GM18508 (cell line): ENCODE results near the gene ZSWIM3.

Source experiments
- ATAC-seq: cut with Tn5 transposase; IDR thresholded peaks from one replicate; pipeline ENCODE4 v1.9.1; 2021; ENCODE audit warnings: moderate number of reproducible peaks; ENCODE audit not compliant: insufficient read depth, unreplicated experiment

Gene ZSWIM3

DNA sequence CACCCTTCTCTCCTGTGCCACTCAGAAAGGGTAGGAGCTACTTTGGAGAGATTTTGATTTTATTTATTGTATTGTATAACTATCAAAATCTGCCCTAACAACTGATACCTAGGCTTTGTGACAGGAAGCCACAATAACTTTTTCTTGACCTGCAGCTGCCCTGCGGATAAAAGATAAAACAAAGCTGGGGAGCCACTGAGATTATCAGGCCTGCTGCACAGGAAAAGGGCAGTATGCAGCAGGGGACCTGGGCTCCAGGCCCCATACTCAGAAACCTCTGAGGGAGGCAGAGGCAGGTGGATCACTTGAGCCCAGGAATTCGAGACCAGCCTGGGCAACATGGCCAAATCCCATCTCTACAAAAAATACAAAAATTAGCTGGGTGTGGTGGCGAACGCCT, 24.8 kb upstream of the ZSWIM3 start:
- no peak for ATAC-seq

DNA sequence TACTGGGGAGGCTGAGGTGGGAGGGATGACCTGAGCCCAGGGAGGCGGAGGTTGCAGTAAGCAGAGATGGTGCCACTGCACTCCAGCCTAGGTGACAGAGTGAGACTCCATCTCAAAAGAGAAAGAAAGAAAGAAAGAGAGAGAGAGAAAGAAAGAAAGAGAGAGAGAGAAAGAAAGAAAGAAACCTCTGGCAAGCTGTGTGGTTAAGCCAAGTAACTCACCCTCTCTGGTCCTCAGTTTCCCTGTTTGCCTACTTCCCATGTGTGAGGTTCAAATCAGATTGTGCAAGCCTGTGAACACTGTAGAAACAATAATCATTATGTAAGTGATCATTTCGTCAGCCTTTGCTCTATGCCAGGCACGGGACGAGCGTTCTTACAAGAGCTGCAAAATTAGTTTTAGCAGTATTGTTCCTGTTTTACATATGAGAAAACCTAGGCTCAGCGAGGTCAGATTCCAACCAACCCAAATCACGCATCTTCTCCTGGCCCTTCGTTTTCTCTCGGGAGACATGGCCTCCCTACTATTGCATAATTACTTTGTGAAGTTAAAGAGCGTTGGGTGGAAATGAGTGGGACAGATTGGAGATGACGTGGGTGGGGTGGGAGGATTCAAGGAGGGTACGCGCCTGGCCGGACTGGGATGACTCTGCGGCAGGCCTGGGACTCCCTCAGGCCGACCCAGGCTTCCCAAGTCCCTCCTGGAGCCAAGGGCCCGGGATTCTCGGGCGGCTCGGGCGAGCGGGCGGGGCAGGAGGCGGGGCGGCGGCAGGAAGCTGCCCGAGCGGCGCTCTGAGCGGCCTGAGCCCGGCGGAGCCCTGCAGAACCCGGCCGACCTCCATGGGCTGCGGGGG, 24.2 kb upstream of the ZSWIM3 start, which contains the start of gene SNX21:
Gene SNX21 (plus strand): TSS at position 770 of the 853 bp plus-strand sequence. CDS start 121 bp downstream, outside the sequence.
- no peak for ATAC-seq

DNA sequence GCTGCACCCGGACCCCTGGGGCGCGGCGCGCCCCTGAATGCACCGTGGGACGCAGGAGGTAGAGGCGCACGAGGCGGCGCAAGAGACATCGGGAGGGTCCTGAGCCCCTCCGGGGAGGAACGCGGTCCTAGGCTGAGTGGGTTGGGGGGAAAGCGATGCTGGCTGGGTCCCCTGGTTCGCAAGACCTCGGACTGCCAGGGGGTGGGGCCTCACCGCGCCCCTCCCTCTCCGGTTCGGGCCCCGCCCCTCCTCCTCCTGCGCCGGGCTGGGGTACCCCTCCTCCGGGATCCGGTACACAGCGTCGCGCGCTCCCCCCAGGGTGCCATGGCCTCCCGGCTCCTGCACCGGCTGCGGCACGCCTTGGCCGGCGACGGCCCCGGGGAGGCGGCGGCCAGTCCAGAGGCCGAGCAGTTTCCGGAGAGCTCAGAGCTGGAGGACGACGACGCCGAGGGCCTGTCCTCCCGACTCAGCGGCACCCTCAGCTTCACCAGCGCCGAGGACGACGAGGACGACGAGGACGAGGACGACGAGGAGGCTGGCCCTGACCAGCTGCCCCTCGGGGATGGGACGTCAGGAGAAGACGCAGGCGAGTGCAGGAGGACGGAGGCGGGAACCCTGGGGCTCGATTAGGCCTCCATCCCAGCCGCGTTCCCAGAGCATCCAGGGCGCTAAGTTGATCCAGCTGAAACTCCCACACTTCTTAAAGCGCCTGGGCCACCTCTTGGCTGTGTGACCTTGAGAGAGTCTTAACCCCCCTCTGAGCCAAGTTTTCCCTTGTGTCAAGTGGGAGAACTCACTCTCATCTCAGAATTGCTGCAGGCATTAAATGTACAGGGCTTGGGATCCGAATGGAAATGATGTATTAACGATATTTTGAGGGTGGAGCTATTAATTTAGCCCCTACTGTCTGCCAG, 23.3 kb upstream of the ZSWIM3 start:
- ATAC-seq = no peak

DNA sequence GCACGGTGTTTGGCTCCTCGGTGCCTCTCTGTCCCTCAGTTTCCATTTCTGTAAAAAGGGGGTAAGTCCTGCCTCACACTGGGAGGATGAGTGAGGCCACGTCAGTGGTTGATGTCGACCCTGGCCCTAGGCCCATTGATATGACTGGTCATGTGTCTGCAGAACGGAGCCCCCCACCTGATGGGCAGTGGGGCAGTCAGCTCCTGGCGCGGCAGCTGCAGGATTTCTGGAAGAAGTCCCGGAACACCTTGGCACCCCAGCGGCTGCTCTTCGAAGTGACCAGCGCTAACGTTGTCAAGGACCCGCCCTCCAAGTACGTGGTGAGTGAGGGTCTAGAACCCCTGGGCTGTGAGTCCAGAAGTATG, 22.6 kb upstream of the ZSWIM3 start:
- no peak for ATAC-seq

DNA sequence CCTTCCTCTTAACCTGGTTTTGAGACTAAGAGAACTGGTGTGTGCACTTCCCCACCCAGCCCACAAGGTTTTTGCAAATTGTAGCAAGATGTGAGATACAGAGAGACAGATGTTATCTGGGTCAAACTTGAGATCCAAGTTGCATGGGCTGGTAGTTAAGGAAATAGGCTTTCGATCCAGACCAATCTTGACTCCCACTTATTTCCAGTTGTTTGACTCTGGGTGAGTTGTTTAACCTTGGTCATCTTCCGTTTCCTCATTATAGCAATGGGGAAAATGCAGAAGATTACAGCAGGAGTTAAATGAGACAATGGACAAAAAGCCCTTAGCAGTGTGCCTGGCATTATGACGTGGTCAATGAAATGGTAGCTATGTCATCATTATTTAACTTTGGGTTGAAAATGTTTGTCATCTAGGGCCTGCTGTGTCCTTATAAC, 22.1 kb upstream of the ZSWIM3 start:
- ATAC-seq = no peak

DNA sequence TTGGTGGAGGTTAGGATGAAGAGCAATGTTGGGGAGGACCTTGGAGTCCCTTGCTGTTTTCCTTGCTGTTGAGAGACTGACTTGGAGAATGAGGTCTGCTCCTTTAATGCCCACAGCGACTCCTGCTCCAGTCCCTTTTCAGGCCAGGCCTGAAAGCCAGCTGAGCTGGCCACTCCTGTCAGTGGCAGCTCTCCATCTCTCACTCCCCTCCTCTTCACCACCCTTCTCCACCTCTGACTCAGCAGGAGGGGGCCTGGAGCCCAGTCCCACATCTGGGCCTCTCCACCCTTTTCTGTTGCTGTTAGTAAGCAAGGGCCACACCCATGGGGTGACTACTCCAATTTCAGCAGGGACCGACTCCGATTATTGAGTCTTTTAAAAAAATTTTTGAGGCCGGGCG, 21.6 kb upstream of the ZSWIM3 start:
- ATAC-seq = no peak

DNA sequence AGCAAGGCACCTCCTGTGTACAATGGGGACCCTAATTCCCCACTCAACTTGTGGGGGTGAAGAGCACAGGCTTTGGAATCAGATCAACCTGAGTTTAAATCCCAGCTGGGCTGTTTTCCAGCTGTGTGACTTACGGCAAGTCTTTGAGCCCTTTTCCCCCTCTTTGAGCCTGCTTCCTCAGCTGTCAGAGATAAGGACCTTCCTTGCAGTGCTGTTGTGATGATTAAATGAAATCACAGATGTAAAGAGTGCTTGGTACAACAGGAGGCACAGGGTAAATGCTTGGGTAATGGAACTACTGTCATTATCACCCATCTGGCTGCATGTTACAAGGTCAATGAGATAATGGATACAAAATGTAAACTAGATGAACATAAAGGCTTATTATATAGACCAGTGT, 20.6 kb upstream of the ZSWIM3 start:
- no peak for ATAC-seq

DNA sequence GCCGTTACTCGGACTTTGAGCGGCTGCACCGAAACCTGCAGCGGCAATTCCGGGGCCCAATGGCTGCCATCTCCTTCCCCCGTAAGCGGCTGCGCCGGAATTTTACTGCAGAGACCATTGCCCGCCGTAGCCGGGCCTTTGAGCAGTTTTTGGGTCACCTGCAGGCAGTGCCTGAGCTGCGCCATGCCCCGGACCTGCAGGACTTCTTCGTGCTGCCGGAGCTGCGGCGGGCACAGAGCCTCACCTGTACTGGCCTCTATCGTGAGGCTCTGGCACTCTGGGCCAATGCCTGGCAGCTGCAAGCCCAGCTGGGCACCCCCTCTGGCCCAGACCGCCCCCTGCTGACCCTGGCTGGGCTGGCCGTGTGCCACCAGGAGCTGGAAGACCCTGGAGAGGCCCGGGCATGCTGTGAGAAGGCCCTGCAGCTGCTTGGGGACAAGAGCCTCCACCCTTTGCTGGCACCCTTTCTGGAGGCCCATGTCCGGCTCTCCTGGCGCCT, 16.7 kb upstream of the ZSWIM3 start:
- no peak for ATAC-seq

DNA sequence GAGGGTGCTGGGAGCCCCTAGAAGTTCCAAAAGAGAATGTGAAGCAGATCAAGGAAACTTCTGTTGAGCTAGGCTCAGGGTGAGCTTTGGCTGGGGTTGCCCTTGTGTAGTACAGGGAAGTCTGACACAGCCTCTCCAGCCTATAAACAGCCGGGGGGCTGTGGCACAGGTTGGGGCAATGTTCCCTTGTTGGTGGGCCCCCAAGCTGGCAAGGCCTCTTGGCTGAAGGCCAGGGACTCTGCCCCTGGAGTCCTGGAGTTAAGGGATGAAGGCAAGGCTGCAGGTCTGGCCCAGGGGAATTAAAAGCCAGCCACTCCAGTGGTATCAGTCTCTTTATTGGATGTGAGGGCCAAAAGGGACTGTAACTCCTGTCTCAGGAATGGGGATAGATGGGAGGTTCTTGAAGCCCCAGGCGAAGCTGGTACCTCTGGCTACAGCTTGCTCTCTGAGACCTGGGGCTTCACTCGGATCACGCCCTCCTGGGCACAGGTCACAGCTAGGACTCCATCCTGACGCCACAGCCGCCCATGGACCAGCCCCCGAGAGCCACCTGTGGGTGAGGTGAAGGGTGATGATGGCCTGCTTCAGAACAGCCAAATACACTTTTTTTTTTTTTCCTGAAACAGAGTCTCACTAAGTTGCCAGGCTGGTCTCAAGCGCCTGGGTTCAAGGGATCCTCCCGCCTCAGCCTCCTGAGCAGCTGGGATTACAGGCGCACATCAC, 15.8 kb upstream of the ZSWIM3 start:
- no peak for ATAC-seq

DNA sequence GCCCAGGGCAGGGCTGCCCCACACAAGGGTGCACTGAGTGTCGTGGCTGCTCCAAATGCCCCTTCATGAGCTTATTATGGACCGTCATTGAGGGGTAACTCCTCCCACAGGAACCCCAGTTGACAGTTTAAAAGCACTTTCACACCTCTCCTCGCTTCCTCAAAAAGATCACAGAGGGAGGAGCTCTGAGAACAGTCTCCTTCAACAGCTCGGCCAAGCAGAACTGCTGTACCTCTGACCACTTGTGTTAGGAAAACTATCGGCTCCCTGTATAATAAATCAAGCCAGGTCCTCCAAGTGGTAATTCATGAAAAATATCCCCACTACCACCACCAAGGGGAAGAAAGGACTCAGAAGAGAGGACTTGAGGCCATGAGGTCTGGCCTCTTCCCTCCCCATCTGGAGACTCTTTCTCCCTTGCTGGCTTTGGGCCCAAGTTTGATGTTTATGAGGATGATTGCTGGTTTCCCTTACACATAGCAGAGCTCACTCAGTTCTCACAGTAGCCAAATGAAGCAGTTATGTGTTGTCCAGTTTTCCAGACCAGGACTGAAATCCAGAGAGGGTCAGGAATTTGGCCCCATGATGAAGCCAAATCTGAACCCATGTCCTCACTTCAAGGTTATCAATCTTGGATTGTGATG, 15.1 kb upstream of the ZSWIM3 start:
- no peak for ATAC-seq

DNA sequence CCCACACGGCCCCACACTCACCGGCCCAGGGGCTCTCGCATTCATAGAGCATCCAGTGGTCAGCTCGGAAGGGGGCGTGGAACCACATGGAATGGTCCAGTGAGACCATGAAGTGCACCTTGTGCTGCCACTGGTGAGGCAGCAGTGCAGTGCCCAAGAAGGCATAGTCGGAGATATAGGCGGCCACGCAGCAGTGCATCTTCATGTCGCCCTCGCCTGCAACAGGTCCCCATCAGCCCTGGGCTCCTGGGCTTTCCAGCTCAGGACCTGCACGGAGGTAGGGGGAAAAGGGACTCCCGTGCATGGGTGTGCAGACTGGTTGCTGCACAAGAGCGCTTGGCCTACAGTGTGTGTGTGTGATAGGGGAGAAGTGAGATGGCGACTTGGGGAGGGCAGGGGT, 13.9 kb upstream of the ZSWIM3 start:
- ATAC-seq = no peak

DNA sequence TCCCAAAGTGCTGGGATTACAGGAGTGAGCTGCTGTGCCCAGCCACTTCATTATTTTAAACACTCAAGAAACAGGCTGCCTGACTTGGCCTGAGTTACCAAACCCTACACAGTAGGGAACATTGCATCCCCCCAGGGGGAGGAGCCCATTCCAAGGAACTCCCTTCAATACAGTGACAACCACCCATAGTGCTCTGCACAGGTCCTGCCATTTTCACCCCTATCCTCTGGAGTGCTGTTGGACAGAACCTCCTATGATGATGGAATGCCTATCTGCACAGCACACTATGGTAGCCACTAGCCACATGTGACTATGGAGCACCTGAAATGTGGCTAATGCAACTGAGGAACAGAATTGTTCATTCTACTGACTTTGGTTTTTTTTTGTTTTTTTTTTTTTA, 12.0 kb upstream of the ZSWIM3 start:
- no peak for ATAC-seq

DNA sequence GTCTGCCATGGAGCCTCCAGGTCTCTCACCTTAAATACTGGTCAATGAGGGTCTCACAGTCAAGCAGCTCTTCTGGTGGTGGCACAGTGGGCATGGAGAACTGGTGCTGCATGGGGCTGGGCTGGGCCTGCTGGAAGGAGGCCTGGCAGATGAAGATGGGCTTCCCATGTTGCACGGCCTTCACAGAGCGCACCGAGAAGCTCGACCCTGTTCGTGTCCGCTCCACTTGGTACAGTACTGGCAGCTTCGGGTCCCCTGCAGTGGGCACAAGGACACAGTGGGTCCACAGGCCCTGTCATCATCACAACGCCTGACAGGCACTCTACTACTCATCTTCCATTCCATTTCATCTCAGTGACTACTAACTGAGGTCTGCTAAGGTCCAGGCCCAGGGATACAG, 9.0 kb upstream of the ZSWIM3 start:
- no peak for ATAC-seq

DNA sequence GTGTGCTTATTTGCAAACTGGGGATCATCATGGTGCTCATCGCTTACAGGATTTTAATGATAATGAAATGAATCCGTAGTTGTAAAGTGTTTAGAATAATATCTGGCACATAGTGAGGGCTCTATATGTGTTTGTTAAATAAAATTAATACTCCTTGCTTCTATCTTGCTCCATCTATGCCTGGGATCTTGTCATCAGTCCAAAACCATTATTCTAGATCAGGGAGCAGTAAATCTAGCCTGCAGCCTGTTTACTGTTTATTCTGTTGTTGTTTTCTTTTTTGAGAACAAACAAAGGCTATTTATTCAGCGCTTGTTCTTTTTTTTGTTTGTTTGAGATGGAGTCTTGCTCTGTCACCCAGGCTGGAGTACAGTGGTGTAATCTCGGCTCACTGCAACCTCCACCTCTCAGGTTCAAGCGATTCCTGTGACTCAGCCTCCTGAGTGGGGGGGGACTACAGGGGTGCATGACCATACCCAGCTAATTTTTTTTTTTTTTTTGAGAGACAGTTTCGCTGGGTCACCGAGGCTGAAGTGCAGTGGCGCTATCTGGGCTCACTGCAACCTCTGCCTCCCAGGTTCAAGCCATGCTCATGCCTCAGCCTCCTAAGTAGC, 8.3 kb upstream of the ZSWIM3 start:
- no peak for ATAC-seq

DNA sequence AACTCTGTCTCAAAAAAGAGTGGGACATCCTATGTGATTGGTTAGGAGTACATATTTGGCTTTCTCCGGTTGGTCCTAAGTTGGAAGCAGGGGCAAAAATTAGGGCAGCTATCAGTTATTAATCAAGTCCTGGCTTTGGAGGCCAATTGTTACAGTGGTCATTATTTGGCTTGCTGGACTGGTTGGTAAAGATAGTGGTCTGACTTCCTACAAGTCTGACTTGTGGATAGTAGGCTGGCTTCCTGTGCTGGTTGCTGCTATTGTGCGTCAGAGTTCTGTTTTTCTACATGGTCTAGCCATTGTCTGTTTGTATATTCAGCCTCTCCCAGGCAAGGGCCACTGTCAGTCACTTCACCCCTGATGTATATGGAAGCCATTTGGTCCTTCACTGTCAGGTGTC, 7.2 kb upstream of the ZSWIM3 start:
- ATAC-seq = no peak

DNA sequence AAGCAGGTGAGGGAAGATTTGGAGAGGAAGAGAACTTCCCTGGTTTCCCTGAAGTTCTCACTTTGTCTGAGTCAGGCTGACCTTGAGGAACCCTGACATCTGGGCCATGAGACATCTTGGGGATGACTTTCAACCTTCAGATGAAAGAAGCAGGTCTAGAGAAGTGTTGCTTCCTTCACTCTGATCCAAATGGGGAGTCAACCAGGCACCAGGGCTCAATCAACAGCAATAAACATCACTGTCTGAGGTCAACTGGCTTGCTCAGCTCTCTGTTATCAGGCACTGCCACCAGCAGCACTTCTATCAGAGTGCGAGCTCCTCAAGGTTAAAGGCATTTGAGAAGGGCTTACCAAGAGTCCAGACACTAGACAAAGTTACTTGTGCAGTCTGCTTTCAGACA, 6.5 kb upstream of the ZSWIM3 start:
- ATAC-seq = no peak

DNA sequence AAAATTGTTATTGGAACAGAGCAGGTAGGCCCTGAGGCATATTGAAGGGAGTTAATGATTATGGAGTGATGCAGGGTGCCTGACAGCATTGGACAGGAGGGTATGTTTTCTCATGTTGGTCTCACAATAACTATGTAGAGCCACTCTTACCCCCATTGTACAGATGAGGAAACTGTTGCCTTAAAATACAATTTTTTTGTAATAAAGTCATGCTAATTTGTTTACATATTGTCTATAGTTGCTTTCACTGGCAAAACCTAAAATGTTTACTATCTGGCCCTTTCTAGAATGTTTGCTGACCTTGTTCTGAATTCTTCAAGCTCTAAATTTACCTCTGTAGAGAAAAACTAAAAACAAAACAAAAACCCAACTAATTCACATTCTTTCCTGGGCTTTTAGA, 5.9 kb upstream of the ZSWIM3 start:
- ATAC-seq = no peak

DNA sequence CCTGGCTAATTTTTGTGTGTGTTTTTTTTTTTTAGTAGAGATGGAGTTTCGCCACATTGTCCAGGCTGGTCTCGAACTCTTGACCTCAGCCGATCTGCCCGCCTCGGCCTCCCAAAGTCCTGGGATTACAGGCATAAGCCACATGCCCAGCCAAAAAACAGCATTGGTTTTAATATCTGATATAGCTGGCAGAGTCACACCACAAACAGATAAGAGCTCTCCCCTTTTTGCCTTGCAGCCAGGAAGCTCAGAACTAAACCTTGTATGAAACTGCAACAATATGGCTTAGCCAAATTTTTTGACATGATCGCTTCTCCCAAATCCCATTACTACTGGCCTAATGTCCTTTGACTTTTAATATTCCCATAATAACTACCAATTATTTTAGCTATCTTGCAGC, 5.1 kb upstream of the ZSWIM3 start:
- no peak for ATAC-seq

DNA sequence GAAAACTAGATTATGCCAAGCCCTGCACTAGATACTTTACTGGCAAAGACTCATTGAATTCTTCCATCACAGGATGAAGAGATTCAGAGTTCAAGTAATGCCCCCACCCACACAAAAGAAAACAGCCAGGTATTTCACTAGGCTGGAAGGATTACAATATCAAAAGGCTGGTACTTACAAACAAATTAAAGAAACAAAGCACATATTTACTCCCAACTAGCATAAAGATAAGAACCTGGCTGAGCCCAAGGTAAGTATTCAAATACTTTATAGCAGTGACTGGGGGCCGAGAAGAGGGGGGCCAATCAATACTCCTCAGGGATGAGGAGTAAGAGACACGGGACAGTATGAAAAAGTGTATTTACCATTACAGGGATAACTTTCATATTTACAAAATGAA, 3.9 kb upstream of the ZSWIM3 start:
- ATAC-seq = no peak

DNA sequence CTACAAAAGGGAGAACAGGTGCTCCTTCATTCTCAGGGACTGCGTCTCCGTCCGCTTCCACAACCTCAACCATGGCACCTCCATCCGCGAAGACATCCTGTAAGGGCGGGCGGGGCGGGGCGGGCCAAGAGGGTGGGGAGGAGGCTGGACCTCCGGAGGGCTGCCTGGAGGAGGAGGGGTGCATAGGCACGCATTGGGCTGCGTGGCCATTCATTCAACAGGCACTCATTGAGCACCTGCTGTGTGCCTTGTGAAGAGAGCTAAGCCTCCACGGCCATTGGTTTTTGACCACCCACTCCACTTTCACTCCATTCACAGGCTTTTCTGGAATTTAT, 435 bp downstream of the ZSWIM3 start:
- ATAC-seq = no peak
